Endothelial cell of umbilical vein (primary cell): ENCODE data around the gene LUZP4.

ENCODE experiments used
- EZH2 ChIP-seq: IDR thresholded peaks from 2 replicates; pipeline ENCODE4 v1.6.1; 2012; ENCODE audit warnings: borderline replicate concordance, low read depth, mild to moderate bottlenecking, moderate library complexity, low read length, inconsistent platforms; ENCODE audit not compliant: severe bottlenecking
- JUN ChIP-seq: IDR thresholded peaks from 2 replicates; pipeline ENCODE4 v1.6.1; 2011; ENCODE audit warnings: borderline replicate concordance, low read depth; ENCODE audit not compliant: insufficient read length, insufficient read depth

DNA sequence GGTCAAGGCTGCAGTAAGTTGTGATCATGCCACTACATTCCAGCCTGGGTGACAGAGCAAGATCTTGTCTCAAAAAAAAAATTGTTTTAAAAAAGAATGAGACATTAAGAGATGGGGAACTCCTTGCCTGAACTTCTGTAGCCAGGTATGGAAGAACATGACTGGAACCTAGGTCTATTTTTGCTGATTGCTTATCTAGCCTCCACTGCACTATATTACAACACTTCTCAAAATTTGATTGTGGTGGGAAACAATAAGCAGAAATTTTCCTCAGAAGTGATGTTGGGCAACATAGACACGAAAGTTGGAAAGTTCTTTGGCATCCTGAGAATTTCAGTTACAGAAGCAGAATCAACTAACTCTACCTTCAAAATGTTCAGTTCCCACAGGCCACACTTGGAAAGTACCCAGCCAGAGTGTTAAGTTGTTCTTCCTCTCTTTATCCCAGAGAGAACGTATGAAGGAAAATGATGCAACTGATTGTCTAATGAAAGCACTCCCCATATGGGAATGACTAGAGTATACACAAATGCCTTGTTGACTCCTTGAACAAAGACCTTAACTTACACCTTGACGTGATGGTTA is 50.0 kb downstream of the LUZP4 start:
- TF ChIP-seq EZH2 (no peak), JUN (no peak)
